ENCODE results near the gene PTTG1IP. TPM values are rescaled to one million over a fixed set of nuclear protein-coding genes. Genes with fewer than 3 reads are reported as not detected.
"Not testable (repeated sequence)": the region's sequence is repeated elsewhere in the genome, so short reads cannot be mapped to it uniquely, and the experiment has no call there.

PTTG1IP gene
- total and polyA plus RNA-seq, 2 donors (not counting 1 experiment from before 2014, with no cell fraction given) = 229 to 240 TPM

GRCh38 chr21:44883250-44883649 is 9.8 kb upstream of the PTTG1IP start:
- Histone ChIP-seq H3K9me3 (ENCODE audit: control insufficient read depth, insufficient read depth, low read depth, low read length) (no peaks in the 10 kb centered on the region), H3K9ac (ENCODE audit: insufficient read depth, low read length) (no peak overlapping the region), H3K36me3 (ENCODE audit: control insufficient read depth, insufficient read depth, low read length) (no peaks in the 10 kb centered on the region), H3K4me1 (ENCODE audit: control insufficient read depth, extremely low read depth, insufficient read depth, low read length) (no peaks in the 10 kb centered on the region), H3K27me3 (ENCODE audit: control insufficient read depth, insufficient read depth, low read length) (peaks cover 2% of the 10 kb centered on the region), H4K20me1 (ENCODE audit: control insufficient read depth, extremely low read depth, insufficient read depth, low read length) (no peaks in the 10 kb centered on the region), H3K4me3 (replicated peaks in 1 of 4; ENCODE audit: control extremely low read depth in 1 of 4, insufficient read depth in 1 of 4, low read depth in 3 of 4, low read length in 4 of 4) (no peak overlapping the region), H3K4me2 (ENCODE audit: extremely low read depth, insufficient read depth, low read length) (no peak overlapping the region), H2AFZ (ENCODE audit: low read length) (no peak overlapping the region), H3K79me2 (ENCODE audit: control insufficient read depth, insufficient read depth, low read length) (no peaks in the 10 kb centered on the region), H3K27ac (ENCODE audit: insufficient read depth, low read length) (no peak overlapping the region)
- TF ChIP-seq CTCF (conservative IDR thresholded peaks at IDR 0.05 in 1 of 2, IDR thresholded peaks at IDR 0.05 in 1 of 2; ENCODE audit: low read depth in 1 of 2, low read length in 2 of 2) = no peak
- TF ChIP-seq EZH2 (IDR thresholded peaks at IDR 0.05; ENCODE audit: low read length, missing control alignments) = no peak
- no peak for DNase-seq (ENCODE audit: low read depth in 2 of 2)

- peak in 1 of 2 donors; percentile 86 for DNase-seq (ENCODE audit: low read depth in 2 of 2)
- H3K4me2 ChIP-seq (ENCODE audit: extremely low read depth, insufficient read depth, low read length) = peak overlapping the region; percentile 45
- no peak overlapping the region for H3K9ac ChIP-seq (ENCODE audit: insufficient read depth, low read length)
- H3K4me1 ChIP-seq (ENCODE audit: control insufficient read depth, extremely low read depth, insufficient read depth, low read length) = no peaks in the 10 kb centered on the region
- H3K4me3 ChIP-seq (replicated peaks in 1 of 4; ENCODE audit: control extremely low read depth in 1 of 4, insufficient read depth in 1 of 4, low read depth in 3 of 4, low read length in 4 of 4) = no peak overlapping the region
- no peaks in the 10 kb centered on the region for H3K36me3 ChIP-seq (ENCODE audit: control insufficient read depth, insufficient read depth, low read length)
- no peaks in the 10 kb centered on the region for H4K20me1 ChIP-seq (ENCODE audit: control insufficient read depth, extremely low read depth, insufficient read depth, low read length)
- no peaks in the 10 kb centered on the region for H3K79me2 ChIP-seq (ENCODE audit: control insufficient read depth, insufficient read depth, low read length)
- TF ChIP-seq CTCF (conservative IDR thresholded peaks at IDR 0.05 in 1 of 2, IDR thresholded peaks at IDR 0.05 in 1 of 2; ENCODE audit: low read depth in 1 of 2, low read length in 2 of 2) (no peak), EZH2 (IDR thresholded peaks at IDR 0.05; ENCODE audit: low read length, missing control alignments) (no peak)
- H3K9me3 ChIP-seq (ENCODE audit: control insufficient read depth, insufficient read depth, low read depth, low read length) = no peaks in the 10 kb centered on the region
- H2AFZ ChIP-seq (ENCODE audit: low read length) = no peak overlapping the region
- H3K27ac ChIP-seq (ENCODE audit: insufficient read depth, low read length) = no peak overlapping the region
- peaks cover 2% of the 10 kb centered on the region for H3K27me3 ChIP-seq (ENCODE audit: control insufficient read depth, insufficient read depth, low read length)
Measured at GRCh38 chr21:44881198-44881872, 7.8 kb upstream of the PTTG1IP start.

GRCh38 chr21:44880405-44881197 is 7.1 kb upstream of the PTTG1IP start:
- TF ChIP-seq CTCF (conservative IDR thresholded peaks at IDR 0.05 in 1 of 2, IDR thresholded peaks at IDR 0.05 in 1 of 2; ENCODE audit: low read depth in 1 of 2, low read length in 2 of 2) (no peak), EZH2 (IDR thresholded peaks at IDR 0.05; ENCODE audit: low read length, missing control alignments) (no peak)
- Histone ChIP-seq H3K79me2 (ENCODE audit: control insufficient read depth, insufficient read depth, low read length) (no peaks in the 10 kb centered on the region), H3K4me2 (ENCODE audit: extremely low read depth, insufficient read depth, low read length) (peak overlapping the region; percentile 45), H4K20me1 (ENCODE audit: control insufficient read depth, extremely low read depth, insufficient read depth, low read length) (no peaks in the 10 kb centered on the region), H3K9ac (ENCODE audit: insufficient read depth, low read length) (no peak overlapping the region), H3K9me3 (ENCODE audit: control insufficient read depth, insufficient read depth, low read depth, low read length) (no peaks in the 10 kb centered on the region), H2AFZ (ENCODE audit: low read length) (no peak overlapping the region), H3K36me3 (ENCODE audit: control insufficient read depth, insufficient read depth, low read length) (no peaks in the 10 kb centered on the region), H3K27ac (ENCODE audit: insufficient read depth, low read length) (no peak overlapping the region), H3K4me1 (ENCODE audit: control insufficient read depth, extremely low read depth, insufficient read depth, low read length) (no peaks in the 10 kb centered on the region), H3K4me3 (replicated peaks in 1 of 4; ENCODE audit: control extremely low read depth in 1 of 4, insufficient read depth in 1 of 4, low read depth in 3 of 4, low read length in 4 of 4) (no peak overlapping the region), H3K27me3 (ENCODE audit: control insufficient read depth, insufficient read depth, low read length) (peaks cover 2% of the 10 kb centered on the region)
- peak; percentile 20 to 72 for DNase-seq (ENCODE audit: low read depth in 2 of 2)

GRCh38 chr21:44879238-44879637 is 5.7 kb upstream of the PTTG1IP start:
- not testable (repeated sequence) for H4K20me1 ChIP-seq (ENCODE audit: control insufficient read depth, extremely low read depth, insufficient read depth, low read length); H2AFZ ChIP-seq (ENCODE audit: low read length); H3K4me1 ChIP-seq (ENCODE audit: control insufficient read depth, extremely low read depth, insufficient read depth, low read length); H3K27me3 ChIP-seq (ENCODE audit: control insufficient read depth, insufficient read depth, low read length); H3K4me2 ChIP-seq (ENCODE audit: extremely low read depth, insufficient read depth, low read length); H3K9ac ChIP-seq (ENCODE audit: insufficient read depth, low read length); H3K27ac ChIP-seq (ENCODE audit: insufficient read depth, low read length); DNase-seq (ENCODE audit: low read depth in 2 of 2); H3K9me3 ChIP-seq (ENCODE audit: control insufficient read depth, insufficient read depth, low read depth, low read length); H3K4me3 ChIP-seq (replicated peaks in 1 of 4; ENCODE audit: control extremely low read depth in 1 of 4, insufficient read depth in 1 of 4, low read depth in 3 of 4, low read length in 4 of 4); H3K79me2 ChIP-seq (ENCODE audit: control insufficient read depth, insufficient read depth, low read length); H3K36me3 ChIP-seq (ENCODE audit: control insufficient read depth, insufficient read depth, low read length)
